Measurements from ENCODE around the gene ACSM2B.
"Not testable (repeated sequence)": the region's sequence is repeated elsewhere in the genome, so short reads cannot be mapped to it uniquely, and the experiment has no call there.

Gene ACSM2B, protein sequence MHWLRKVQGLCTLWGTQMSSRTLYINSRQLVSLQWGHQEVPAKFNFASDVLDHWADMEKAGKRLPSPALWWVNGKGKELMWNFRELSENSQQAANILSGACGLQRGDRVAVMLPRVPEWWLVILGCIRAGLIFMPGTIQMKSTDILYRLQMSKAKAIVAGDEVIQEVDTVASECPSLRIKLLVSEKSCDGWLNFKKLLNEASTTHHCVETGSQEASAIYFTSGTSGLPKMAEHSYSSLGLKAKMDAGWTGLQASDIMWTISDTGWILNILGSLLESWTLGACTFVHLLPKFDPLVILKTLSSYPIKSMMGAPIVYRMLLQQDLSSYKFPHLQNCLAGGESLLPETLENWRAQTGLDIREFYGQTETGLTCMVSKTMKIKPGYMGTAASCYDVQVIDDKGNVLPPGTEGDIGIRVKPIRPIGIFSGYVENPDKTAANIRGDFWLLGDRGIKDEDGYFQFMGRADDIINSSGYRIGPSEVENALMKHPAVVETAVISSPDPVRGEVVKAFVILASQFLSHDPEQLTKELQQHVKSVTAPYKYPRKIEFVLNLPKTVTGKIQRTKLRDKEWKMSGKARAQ

DNA sequence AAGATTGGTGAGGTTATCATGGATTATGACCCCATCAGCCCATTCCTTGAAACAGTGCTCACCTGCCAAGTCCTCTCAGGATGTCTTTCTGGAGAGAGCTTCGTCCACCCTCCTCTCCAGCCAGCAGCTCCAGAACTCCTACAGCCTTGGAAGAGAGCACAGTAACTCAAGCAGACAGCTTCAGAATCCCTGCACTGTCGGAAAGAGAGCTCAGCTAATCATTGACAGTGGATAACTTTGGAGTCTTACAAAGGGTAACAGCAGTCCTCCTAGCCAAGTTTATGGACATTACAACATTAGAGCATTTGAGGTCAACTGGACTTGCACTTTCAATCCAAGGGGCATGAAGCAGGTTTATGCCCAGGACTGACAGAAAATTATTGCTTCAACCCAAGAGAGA, at the start of gene ACSM2B:
ACSM2B (minus strand) TSS at position 223 of the 400 bp plus-strand sequence. CDS start 11,522 bp downstream, outside the sequence.
- not testable (repeated sequence) for DNase-seq

DNA sequence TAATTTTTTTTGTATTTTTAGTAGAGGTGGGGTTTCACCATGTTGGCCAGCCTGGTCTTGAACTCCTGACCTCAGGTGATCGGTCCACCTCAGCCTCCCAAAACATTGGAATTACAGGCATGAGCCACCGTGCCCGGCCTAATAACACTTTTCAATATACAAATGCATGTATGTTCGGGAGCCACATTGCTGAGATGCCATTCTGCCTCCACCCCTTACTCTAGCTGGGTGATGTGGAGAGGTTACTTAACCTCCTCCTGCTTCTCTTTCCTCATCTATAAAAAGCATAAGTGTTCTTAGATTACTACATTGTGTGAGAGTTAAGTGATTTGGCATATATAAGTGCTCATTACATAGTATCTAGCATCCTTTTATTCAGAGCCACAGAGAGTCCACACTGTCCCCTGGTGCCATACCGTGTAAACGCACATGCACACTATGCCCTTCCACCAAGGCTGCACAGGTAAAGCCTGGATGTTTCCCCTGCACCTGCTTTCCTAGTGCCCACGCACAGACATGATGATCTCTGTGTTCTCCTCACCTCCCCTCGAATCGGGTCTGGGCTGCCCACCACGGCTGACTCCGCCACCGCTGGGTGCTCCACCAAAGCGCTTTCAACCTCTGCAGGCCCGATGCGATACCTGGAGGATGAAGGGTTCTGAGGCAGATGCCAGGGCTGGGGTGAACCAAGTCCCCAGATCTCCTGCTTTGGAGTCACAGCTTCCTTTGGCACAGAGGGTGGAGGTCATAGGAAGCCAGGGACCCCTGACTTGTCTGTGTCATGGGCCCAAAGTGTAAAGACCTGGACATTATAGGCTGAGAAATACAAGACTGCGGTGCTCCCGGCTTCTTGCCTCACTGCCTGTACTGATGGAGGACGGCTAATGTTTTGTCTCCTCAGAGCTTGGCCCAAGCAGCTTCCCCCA, 49.0 kb upstream of the ACSM2B start:
- no peak for DNase-seq

DNA sequence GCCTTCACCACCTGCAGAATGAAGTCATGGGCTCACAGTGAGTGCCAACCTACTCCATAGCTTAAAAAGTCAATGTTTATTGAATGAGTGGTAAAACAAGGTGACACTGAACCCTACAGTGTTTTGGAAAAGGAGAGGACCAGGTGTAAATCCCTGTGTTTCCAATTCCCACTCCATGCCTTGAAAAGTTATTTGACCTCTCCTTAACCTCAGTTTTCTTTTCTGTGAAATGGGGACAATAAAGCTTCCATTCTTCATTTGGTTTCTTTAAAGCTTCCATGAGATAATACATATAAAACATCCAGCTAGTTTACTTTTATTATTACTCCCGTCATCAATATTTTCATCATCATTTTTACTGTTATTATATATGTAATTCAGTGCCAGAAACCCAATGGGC, 48.0 kb upstream of the ACSM2B start:
- no peak for DNase-seq

DNA sequence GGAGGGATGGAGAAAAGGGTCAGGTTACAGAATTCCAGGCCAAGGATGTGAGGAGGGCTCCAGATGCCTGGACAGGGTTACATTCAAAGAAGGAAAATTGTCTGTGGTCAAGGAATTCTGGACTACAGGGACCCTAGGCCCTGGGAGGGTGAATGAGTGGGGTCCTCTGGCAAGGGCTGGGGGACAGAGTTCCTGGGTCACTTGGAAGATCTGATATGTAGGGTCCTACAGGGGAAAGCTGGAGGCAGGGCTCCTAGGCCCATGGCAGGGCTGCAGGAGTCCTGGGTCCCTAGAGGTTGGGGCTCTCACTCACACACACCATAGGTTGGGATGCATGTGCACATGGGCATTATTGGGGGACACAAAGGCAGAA, 46.3 kb upstream of the ACSM2B start:
- no peak for DNase-seq

DNA sequence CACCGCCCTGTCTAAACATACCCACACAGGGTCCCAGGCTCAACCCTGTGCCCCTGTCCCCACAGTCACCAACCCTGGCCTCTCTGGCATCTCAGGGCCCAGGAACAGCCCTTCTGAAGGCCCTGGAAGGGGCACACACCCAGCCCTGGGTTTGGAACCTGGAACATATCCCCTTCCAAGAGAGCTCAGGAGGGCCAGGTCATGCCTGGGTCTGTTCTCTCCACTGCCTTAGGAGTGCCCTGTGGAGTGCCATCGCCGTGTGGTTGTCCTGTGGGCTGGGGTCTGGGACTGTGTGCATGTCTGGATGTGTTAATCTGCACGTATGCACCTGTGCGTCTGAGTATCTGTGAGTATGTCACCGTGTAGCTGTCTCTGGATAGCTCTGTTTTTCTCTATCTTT, 45.2 kb upstream of the ACSM2B start:
- DNase-seq, result no peak

DNA sequence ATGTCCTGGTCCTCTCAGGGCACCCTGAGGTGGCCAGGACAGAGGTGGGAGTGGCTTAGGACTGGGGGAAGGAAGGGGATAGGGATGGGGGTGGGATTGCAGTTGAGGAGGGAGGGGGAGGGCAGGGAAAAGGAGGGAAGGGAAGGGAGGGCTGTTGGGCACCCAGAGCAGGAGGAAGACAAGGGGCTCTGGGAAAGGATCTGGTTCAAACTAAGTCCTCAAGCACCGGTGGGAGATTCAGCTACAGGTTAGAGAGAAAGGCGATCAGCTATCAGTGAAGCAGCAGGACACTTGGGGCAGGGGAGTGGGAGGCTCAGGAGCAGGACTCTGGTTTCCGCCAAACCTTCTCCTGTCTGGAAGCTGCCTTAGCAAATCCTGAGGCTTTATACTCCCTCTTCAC, 44.6 kb upstream of the ACSM2B start:
- no peak for DNase-seq

DNA sequence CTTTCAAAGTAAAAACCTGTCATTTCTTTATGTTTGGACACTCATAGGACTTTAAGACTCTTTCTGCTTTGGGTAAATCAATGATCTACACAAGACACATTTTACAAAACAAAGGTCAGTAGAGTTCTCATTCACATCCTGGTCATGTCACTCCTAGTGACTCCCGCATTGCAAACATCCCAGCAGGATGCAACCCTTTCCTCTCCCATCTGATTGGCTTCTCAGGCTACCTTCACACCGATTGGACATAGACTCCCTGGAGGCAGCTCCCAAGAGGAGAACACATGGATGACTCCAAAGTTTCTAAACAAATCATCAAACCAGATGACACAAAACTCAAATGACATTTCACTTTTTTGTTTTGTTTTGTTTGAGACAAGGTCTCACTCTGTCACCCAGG, 43.8 kb upstream of the ACSM2B start:
- DNase-seq, result no peak

DNA sequence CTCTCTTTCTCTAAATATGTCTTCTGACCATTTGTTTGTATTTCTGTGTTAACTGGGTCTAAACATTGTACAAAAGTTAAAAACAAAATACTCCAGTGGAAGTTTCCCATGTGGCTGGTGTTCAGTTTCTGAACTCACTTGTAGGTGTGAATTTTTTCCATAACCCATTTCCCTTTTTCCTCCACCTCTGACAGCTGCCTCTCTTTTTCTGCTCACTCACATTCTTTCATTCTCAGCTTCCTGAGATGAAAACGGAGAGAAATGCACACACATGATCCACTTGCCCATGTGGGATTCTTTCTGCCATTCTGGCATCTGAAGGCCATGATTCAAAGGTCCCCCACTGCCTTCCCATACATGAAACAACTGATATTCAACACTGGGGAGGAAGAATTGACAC, 41.1 kb upstream of the ACSM2B start:
- DNase-seq, result no peak

DNA sequence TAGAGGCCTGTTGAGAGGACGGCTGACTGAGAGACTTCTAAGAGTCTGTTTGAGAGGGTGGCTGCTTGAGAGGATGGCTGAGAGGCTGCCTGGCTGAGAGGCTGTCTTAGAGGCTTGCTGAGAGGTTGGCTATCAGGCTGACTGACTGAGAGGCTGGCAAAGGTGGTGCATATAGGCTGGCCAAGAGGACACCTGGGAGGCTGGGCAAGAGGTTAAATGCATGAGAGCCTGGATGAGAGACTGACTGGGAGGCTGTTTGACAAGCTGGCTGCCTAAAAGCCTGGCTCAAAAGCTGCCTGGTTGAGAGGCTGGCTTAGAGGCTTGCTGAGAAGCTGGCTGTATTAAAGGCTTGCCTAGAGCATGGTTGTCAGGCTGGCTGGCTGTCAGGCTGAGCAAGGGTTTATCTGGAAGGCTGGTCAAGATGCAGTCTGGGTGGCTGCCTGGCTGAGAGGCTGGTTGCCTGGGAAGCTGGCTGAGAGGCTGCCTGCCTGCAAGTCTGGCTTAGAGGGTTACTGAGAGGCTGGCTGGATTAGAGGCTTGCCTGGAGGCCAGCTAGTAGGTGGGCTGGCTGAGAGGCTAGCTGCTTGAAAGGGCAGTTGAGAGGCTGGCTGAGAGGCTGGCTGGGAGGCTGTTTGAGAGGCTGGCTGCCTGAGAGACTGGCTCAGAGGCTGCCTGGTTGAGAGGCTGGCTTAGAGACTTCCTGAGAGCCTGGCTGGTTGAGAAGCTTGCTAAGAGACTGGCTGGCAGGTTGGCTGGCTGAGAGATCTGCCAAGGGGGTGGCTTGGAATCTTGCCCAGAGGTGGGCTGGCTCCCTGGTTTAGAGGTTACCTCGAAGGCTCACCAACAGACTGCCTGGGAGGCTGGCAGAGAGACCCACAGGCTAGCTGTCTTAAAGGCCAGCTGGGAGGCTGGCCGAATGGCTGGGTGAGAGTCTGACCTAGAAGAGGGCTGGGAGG, 38.3 kb upstream of the ACSM2B start:
- no peak for DNase-seq

DNA sequence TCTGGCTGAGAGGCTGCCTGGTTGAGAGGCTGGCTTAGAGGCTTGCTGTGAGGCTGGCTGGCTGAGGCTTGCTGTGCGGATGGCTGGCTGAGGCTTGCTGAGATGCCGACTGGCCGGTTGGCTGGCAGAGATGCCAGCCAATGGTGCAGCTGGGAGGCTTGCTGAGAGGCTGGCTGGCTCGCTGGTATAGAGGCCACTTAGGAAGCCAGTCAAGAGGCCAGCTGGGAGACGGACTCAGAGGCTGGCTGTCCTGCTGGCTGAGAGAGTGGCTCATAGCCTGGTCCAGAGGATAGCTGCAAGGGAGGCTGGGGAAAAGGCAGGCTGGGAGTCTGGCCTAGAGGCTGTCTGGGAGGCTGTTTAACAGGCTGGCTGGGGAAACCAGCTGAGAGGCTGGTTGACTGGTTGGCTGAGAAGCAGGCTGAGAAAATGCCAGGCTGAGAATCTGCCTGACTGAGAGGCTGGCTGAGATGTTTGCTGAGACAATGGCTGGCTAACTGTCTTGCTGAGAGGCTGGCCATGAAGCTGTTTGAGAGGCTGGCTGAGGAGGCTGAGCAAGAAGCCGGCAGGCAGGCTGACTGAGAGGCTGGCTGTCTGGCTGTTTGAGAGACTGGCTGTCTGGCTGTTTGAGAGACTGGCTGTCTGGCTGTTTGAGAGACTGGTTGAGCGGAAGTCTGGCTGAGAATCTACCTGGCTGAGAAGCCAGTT, 37.5 kb upstream of the ACSM2B start:
- DNase-seq, result no peak

DNA sequence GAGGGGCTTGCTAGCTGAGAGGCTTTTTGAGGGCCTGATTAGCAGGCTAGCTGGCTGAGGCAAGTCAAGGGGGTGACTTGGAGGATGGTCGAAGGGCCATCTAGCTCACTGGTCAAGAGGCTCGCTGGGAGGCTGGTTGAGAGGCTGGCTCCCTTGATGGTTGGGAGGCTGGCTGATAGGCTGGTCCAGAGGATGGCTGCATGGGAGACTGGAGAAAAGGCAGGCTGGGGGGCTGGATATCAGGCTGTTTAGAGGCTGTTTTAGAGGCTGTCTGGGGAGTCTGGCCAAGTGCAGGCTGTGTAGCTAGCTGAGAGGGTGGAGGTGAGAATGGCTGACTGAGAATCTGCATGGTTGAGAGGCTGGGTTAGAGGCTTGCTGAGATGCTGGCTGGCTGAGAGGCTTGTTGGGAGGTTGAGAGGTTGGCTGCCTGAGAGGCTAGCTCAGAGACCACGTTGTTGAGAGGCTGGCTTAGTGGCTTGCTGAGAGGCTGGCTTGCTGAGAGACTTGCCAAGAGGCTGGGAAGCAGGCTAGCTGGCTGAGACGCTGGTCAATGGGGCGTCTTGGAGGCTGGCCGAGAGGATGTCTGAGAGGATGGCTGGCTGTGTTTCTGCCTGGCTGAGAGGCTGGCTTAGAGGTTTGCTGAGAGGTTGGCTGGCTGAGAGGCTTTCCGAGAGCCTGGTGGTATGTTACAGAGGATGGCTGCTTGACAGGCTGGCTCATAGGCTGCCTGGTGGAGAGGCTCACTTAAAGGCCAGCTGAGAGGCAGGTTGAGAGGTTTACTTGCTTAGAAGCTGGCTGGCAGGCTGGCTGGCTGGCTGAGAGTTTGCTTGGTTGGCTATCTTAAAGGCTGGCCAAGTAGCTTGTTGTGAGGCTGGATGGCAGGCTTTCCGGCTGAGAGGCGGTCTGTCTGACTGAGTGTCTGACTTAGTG, 36.6 kb upstream of the ACSM2B start:
- DNase-seq, result no peak

DNA sequence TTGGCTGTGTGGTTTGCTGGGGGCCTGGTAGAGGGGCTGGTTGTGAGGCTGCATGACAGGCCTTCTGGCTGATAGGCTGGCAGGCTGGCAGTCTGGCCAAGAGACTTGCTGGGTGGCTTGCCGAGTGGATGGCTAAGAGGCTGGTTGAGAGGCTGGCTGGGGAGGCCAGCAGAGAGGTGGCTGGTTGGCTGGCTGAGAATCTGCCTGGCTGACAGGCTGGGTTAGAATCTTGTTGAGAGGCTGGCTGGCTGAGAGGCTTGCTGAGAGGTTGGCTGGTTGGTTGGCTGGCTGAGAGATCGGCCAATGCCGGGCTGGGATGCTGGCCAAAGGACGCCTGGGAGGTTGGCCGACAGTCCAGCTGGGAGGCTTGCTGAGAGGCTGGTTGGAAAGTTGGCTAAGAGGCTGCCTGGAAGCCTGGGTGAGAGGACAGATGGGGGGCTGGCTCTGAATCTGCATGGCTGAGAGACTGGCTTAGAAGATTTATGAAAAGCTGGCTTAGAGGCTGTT, 35.9 kb upstream of the ACSM2B start:
- DNase-seq, result no peak

DNA sequence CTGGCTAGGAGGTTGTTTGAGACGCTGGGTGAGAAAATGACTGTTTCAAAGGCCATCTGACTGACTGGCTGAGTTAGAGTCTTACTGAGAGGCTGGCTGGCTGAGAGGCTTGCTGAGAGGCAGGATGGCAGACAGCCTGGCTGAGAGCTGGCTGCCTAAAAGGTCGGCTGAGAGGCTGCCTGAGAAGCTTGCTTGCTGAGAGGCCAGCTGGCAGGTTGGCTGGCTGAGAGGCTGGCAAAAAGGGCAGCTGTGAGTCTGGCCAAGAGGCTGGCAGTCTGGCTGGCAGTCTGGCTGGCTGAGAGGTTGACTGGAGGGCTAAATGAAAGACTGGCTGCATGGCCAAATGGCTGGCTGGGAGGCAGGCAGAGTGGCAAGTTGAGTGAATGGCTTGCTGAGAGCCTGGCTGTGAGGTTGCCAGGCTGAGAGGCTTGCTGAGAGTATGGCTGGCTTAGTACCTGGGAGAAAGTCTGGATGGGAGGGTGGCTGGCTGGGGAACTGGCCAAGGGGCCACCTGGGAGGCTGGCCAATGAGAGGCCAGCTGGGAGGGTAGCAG, 35.3 kb upstream of the ACSM2B start:
- DNase-seq, result no peak

DNA sequence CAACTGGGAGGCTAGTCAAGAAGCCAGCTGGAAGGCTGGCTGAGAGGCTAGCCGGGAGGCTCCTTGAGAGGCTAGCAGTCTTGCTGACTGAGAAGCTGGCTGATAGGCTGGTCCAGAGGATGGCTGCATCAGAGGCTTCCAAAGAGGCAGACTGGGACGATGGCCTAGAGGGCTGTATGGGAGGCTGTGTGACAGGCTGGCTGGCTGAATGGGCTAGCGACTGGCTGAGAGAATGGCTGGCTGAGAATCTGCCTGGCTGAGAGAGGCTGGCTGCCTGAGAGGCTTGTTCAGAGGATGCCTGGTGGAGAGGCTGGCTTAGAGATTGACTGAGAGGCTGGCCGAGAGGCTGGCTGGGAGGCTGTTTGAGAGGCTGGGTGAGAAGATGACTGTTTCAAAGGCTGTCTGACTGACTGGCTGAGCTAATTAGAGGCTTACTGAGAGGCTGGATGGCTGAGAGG, 34.8 kb upstream of the ACSM2B start:
- no peak for DNase-seq

DNA sequence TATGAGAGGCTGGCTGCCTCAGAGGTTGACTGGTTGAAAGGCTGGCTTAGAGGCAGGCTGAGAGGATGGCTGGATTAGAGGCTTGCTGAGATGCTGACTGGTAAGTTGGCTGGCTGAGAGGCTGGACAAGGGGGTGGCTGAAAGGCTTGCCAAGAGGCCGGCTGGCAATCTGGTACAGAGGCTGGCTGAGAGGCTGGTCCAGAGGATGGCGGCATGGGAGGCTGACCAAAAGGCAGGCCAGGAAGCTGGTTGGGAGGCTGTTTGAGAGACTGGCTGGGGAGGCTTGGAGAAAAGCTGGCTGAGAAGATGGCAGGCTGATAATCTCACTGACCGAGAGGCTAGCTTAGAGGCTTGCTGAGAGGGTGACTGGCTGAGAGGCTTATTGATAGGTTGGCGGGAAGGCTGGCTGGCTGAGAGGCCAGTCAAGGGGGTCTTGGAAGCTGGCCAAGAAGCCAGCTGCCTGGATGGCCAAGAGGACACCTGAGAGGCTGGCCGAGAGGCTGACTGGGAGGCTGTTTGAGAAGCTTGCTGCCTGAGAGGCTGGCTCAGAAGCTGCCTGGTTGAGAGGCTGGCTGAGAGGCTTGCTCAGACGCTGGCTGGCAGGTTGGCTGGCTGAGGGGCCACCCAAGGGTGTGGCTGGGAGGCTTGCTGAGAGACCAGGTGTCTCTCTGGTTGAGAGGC, 34.2 kb upstream of the ACSM2B start:
- DNase-seq, result no peak

DNA sequence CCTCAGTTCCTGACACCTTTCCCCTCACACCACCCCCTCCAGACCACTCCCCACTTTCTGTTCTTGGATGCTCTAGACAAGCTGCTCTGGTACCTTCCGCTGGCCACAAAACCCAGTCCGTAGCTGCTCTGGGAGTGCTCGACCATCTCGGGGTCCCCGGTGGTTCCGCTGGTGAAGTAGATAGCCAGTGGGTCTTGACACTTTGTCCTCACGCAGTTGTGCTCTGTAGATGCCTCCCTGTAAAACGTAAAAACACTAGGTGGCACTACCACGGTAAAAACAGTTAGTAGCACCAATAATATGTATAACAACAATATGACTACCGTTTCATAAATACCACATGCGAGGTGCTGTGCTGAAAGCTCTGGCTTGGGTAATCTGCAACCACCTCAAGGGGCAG, 26.0 kb upstream of the ACSM2B start:
- peak; percentile 10 for DNase-seq

DNA sequence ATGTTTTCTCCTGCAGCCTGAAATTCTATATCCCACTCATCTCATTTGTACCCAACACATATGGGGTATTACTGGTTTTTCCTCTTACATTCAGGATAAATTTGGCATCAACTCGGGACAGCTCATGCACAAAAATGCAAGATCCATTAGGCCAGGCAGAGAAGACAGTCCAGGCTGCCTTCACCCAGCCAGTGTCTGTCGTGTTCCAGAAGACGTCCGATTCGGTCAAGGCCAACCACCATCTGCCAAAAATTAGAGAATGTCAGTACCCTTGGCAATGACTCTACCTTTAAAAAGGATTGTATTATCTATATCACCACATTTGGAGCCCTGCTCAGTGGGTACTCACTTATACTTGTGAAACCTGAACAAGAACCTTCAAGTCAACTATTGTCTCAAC, 23.3 kb upstream of the ACSM2B start:
- DNase-seq, result not testable (repeated sequence)

DNA sequence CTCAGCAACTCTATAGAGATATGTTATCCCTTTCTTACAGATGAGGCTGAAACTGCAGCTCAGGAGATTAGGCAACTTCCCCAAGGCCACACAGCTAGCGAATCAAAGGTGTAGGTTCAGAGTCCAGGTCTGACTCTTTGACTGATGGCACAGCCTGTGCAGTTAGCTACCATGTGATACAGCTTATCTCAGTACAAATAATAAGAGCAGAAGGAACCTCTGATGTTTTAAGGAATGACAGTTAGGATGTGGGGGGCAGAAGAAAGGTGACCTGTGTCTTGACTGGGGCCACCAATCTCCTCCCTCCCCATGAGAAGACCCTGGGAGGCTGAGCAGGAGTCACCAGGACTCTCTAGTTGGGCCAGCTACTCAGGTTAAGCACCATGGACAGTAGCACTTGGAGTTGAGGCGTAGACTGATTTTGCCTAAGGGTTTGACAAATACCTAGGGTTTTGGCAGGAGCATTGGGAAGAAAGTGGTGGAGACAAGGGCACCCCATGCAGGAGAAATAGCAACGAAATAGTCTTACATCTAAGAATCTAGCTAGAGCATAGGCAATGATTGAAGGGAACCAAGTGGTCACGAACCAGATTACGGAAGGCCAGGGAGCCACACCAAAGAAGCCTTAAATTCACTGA, 22.8 kb upstream of the ACSM2B start:
- DNase-seq, result no peak

DNA sequence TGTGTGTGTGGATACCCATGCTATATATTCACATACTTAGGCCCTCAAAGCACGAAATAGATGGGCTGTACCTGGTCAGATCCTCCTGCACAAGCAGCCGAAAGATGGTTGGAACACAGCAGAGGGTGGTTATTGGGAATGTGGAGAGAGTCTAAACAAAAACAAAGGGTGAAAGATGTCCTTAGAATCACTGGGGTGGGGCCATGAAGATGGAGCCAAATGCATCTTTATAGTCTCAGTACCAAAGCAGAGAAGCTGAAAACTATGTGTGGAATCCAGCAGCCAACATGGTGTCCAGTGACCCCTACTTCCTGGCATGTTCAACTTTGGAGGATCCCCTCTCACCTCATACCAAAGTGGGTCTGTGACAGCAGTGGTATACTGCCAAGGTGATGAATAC, 19.5 kb upstream of the ACSM2B start:
- DNase-seq, result not testable (repeated sequence)

Data from NCI-H69 (cell line).